Panc1 (cell line): Measurements from ENCODE around the gene CCDC74B. TPM values are rescaled to one million over a fixed set of nuclear protein-coding genes. Genes with fewer than 3 reads are reported as not detected.
"Not testable (repeated sequence)": the region's sequence is repeated elsewhere in the genome, so short reads cannot be mapped to it uniquely, and the experiment has no call there.

Experiments
- ATAC-seq: fragments of 200-7000 bp; cut with Tn5 transposase; 2 replicates; pipeline ENCODE4 v1.9.1; 2020; ENCODE audit warnings: mild to moderate bottlenecking, moderate library complexity
- Bru-seq: library from RNA; stranded (reverse); fragments of 400-500 nt; gene quantifications from one replicate; lab custom pipeline; 2021; lab: Mats Ljungman, UMichigan
- BruChase-seq, 2 experiments: library from RNA; stranded (reverse); fragments of 400-500 nt; gene quantifications; one replicate each; lab custom pipeline; 2021; lab: Mats Ljungman, UMichigan
- BruUV-seq: library from RNA; stranded (reverse); fragments of 400-500 nt; replicated peaks from 2 replicates; lab custom pipeline; 2021; lab: Mats Ljungman, UMichigan
- CTCF ChIA-PET: fragments of 300-600 bp; sonication (Branson Sonifier 250); formaldehyde crosslinking; loops from one replicate; lab custom pipeline; 2022; ENCODE audit warnings: antibody characterized with exemption; lab: Charles Lee
- POLR2A ChIA-PET: fragments of 300-600 bp; sonication (Branson Sonifier 250); formaldehyde crosslinking; loops from one replicate; lab custom pipeline; 2022; ENCODE audit warnings: antibody characterized with exemption; lab: Charles Lee
- DNase-seq: peaks from one replicate; pipeline ENCODE4 v3.0.0-alpha.2; 2010; ENCODE audit warnings: low read depth, low spot score
- H3K27ac ChIP-seq: 2 replicates; pipeline ENCODE4 v1.5.1; 2011; ENCODE audit warnings: mild to moderate bottlenecking, low read length, inconsistent platforms
- H3K27me3 ChIP-seq: fragments of 200-500 bp; sonication (Bioruptor generic); 2 replicates; pipeline ENCODE4 v1.6.0; 2014; ENCODE audit warnings: low read length, inconsistent platforms; ENCODE audit not compliant: control insufficient read depth, insufficient read depth
- H3K36me3 ChIP-seq: fragments of 200-500 bp; sonication (Bioruptor generic); 2 replicates; pipeline ENCODE4 v1.5.1; 2014; ENCODE audit warnings: inconsistent platforms, mild to moderate bottlenecking, low read length, moderate library complexity; ENCODE audit not compliant: control insufficient read depth, insufficient read depth
- H3K4me1 ChIP-seq: 2 replicates; pipeline ENCODE4 v1.5.1; 2011; ENCODE audit warnings: inconsistent platforms, mild to moderate bottlenecking, low read length, moderate library complexity; ENCODE audit not compliant: control insufficient read depth, insufficient read depth
- H3K4me3 ChIP-seq, 2 experiments: 2 replicates each; pipeline ENCODE4 v1.5.1; 2011 to 2012; ENCODE audit warnings: low read depth in 2 of 2, low read length in 2 of 2, mild to moderate bottlenecking in 2 of 2, inconsistent platforms in 1 of 2, moderate library complexity in 1 of 2
- H3K9me3 ChIP-seq: fragments of 200-500 bp; sonication (Bioruptor generic); 2 replicates; pipeline ENCODE4 v1.5.1; 2014; ENCODE audit warnings: low read depth, mild to moderate bottlenecking, inconsistent platforms, low read length, moderate library complexity; ENCODE audit not compliant: control insufficient read depth, insufficient read depth
- POLR2AphosphoS5 ChIP-seq: IDR thresholded peaks from 2 replicates; pipeline ENCODE4 v1.6.1; 2012; ENCODE audit warnings: mild to moderate bottlenecking, low read depth, low read length, moderate library complexity
- SIN3A ChIP-seq: IDR thresholded peaks from 2 replicates; pipeline ENCODE4 v1.6.1; 2012; ENCODE audit warnings: low read depth, mild to moderate bottlenecking, low read length, moderate library complexity, borderline replicate concordance; ENCODE audit not compliant: insufficient read depth
- TCF7L2 ChIP-seq: IDR thresholded peaks from 2 replicates; pipeline ENCODE4 v1.6.1; 2011; ENCODE audit warnings: mild to moderate bottlenecking, low read depth, low read length, inconsistent platforms
- in situ Hi-C: cut with HindIII; loops from 2 replicates; pipeline ENCODE4 v1.10.0; 2016; ENCODE audit warnings: low sequenced_read_pairs, low pct_unique_long_range_greater_than_20kb
- intact Hi-C: fragments of 100-400 bp; cut with micrococcal nuclease; formaldehyde crosslinking; loops from one replicate; pipeline ENCODE4 v1.10.0; 2022; ENCODE audit not compliant: unreplicated experiment
- long read RNA-seq: library from polyadenylated mRNA; unstranded; transcript quantifications from one replicate; pipeline ENCODE4 v2.0.0, GENCODE V29; 2021; ENCODE audit not compliant: unreplicated experiment
- polyA plus RNA-seq: library from polyadenylated mRNA; unstranded; fragments of >200 nt; gene quantifications from one replicate; pipeline ENCODE4 v1.2.1, GENCODE V29; 2012; ENCODE audit warnings: missing spikeins; ENCODE audit not compliant: insufficient read length
- total RNA-seq: library from RNA; stranded (reverse); gene quantifications from one replicate; pipeline ENCODE4 v1.2.1, GENCODE V29; 2021; ENCODE audit not compliant: unreplicated experiment
- TF ChIP-seq, protein P1 (sequence below): fragments of 450-650 bp; IDR thresholded peaks from 2 replicates; pipeline ENCODE4 v1.5.1; 2017; ENCODE audit warnings: mild to moderate bottlenecking

The CCDC74B gene
- 9.8 TPM for total RNA-seq
- 15.5 TPM for polyA plus RNA-seq
- percentile 33 among the genes with signal in this experiment for Bru-seq, nascent RNA
- percentile 43 among the genes with signal in this experiment for BruChase-seq, experiment 1, labeled RNA remaining after a 2-hour chase
- percentile 42 among the genes with signal in this experiment for BruChase-seq, experiment 2, labeled RNA remaining after a 6-hour chase
- long read RNA-seq, transcript CCDC74B-201 (8 exons, 1,549 nt) = major isoform, 6 of 16 reads
- long read RNA-seq, transcript CCDC74B-205 (8 exons, 1,296 nt) = minor isoform, 5 of 16 reads
- long read RNA-seq, partial matches to known transcripts = 0 of 16 reads
- long read RNA-seq, other reads (novel, unspliced or antisense) = 4 of 16 reads

DNA sequence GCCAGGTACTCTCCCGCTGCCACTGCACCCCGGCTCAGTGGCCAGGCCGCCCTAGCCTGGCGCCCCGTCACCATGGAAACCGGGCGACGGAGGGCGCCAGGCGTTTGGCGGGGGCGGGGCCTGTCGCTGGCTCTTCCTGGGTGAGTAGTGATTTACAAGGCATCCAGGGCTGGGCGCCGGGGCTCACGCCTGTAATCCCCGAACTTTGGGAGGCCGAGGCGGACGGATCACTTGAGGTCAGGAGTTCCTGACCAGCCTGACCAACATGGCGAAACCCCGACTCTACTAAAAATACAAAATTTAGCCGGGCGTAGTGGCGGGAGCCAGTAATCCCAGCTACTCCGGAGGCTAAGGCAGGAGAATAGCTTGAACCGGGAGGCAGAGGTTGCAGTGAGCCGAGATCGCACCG lies at the start of gene CCDC74B:
TSS of gene CCDC74B (minus strand) at position 107 of the 409 bp plus-strand sequence. CDS start 116 bp downstream, outside the sequence.
- DNase-seq, H3K36me3 ChIP-seq, POLR2A ChIA-PET, H3K27me3 ChIP-seq, BruUV-seq, CTCF ChIA-PET, H3K9me3 ChIP-seq, H3K4me1 ChIP-seq, intact Hi-C loops, in situ Hi-C loops: not testable (repeated sequence)
- H3K27ac ChIP-seq = peak within 1 kb of the TSS; percentile 8
- peak; percentile 95 for ATAC-seq
- peak within 1 kb of the TSS; percentile 29 to 57 for H3K4me3 ChIP-seq

DNA sequence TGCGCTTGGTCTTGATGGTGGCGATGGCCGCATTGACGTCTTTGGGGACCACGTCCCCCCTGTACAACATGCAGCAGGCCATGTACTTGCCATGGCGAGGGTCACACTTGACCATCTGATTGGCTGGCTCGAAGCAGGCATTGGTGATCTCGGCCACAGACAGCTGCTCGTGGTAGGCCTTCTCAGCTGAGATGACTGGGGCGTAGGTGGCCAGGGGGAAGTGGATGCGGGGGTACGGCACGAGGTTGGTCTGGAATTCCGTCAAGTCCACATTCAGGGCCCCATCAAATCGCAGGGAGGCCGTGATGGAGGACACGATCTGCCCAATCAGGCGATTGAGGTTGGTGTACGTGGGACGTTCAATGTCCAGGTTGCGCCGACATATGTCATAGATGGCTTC lies 48.9 kb upstream of the CCDC74B start:
- DNase-seq, BruUV-seq, ATAC-seq, in situ Hi-C loops, H3K36me3 ChIP-seq, H3K27me3 ChIP-seq, H3K4me1 ChIP-seq, POLR2A ChIA-PET, CTCF ChIA-PET, H3K4me3 ChIP-seq, H3K9me3 ChIP-seq, H3K27ac ChIP-seq, intact Hi-C loops: not testable (repeated sequence)

DNA sequence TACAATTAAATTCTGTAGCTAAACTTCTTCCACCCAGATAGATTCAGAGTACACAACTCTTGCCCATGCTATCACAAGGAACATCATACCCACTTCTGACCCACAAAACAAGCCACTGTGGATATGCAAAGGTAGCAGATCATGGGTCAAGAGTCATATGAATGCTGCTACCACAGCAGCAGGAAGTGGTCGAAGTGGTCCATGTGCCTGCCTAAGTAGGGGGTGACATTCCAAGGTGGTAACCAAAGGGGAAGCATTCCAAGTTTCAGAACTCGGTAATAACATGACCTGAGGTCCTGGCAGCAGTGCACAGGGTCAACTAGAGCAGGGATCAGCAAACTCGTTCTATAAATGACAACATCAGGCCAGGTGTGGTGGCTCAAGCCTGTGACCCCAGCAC lies 47.5 kb upstream of the CCDC74B start:
- H3K4me3 ChIP-seq, H3K27ac ChIP-seq, H3K9me3 ChIP-seq, H3K27me3 ChIP-seq, in situ Hi-C loops, ATAC-seq, intact Hi-C loops, H3K36me3 ChIP-seq, CTCF ChIA-PET, BruUV-seq, POLR2A ChIA-PET, H3K4me1 ChIP-seq, DNase-seq: not testable (repeated sequence)

DNA sequence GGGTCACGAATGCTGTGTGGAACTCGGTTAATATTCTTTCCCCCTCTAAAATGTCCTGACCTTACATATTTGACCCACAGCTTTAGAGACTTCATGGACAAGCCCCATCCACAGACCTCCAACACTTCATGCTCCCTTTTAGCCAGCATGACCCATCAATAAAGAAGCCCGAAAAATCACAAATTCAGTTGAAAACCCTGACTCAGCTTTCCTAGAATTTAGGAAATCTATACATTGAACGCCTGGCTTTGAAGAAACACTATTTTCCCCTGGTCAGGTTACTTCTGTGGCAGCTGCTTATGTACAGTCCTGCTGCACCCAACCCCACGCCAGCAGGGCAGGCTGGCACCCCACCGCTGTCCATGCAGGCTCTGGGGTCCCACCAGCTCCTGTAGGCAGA lies 46.4 kb upstream of the CCDC74B start:
- BruUV-seq, in situ Hi-C loops, H3K9me3 ChIP-seq, DNase-seq, H3K27ac ChIP-seq, H3K4me1 ChIP-seq, ATAC-seq, H3K36me3 ChIP-seq, H3K4me3 ChIP-seq, intact Hi-C loops, H3K27me3 ChIP-seq, POLR2A ChIA-PET, CTCF ChIA-PET: not testable (repeated sequence)

DNA sequence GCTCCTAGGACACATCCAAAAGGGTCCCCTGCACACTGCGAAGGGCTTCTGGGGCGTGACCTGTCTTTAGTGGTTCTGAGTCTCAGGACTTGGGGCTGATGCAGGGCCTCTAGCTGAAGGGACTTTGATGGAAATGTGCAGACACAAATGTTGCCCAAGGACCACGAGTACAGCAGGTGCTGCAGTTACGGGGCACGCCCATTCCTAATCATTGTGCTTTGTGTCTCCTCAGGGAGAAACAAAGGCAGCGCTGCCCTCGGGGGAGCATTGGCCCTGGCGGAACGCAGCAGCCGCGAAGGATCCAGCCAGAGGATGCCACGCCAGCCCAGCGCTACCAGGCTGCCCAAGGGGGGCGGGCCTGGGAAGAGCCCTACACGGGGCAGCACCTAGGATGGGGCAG lies 45.3 kb upstream of the CCDC74B start:
- no peak overlapping the region for H3K27ac ChIP-seq
- in situ Hi-C loops = no loop called here
- no peaks in the 10 kb centered on the region for H3K36me3 ChIP-seq
- intact Hi-C loops = no loop called here
- ATAC-seq = peak; percentile 16; the same call in 1 of the 2 replicates
- no TSS peak for BruUV-seq
- ChIA-PET POLR2A (no interaction called here), CTCF (interaction anchor here (0.7 kb wide), 1 partner anchor 117 kb away, joined by 4 read pairs; no protein-coding TSS in a partner anchor)
- H3K4me3 ChIP-seq = no peak overlapping the region
- DNase-seq = no peak
- TF ChIP-seq SIN3A (no peak), POLR2AphosphoS5 (no peak), TCF7L2 (no peak)
- TF ChIP-seq, protein P1, sequence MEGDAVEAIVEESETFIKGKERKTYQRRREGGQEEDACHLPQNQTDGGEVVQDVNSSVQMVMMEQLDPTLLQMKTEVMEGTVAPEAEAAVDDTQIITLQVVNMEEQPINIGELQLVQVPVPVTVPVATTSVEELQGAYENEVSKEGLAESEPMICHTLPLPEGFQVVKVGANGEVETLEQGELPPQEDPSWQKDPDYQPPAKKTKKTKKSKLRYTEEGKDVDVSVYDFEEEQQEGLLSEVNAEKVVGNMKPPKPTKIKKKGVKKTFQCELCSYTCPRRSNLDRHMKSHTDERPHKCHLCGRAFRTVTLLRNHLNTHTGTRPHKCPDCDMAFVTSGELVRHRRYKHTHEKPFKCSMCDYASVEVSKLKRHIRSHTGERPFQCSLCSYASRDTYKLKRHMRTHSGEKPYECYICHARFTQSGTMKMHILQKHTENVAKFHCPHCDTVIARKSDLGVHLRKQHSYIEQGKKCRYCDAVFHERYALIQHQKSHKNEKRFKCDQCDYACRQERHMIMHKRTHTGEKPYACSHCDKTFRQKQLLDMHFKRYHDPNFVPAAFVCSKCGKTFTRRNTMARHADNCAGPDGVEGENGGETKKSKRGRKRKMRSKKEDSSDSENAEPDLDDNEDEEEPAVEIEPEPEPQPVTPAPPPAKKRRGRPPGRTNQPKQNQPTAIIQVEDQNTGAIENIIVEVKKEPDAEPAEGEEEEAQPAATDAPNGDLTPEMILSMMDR = no peak
- no peaks in the 10 kb centered on the region for H3K4me1 ChIP-seq
- H3K27me3 ChIP-seq = no peaks in the 10 kb centered on the region
- no peaks in the 10 kb centered on the region for H3K9me3 ChIP-seq

DNA sequence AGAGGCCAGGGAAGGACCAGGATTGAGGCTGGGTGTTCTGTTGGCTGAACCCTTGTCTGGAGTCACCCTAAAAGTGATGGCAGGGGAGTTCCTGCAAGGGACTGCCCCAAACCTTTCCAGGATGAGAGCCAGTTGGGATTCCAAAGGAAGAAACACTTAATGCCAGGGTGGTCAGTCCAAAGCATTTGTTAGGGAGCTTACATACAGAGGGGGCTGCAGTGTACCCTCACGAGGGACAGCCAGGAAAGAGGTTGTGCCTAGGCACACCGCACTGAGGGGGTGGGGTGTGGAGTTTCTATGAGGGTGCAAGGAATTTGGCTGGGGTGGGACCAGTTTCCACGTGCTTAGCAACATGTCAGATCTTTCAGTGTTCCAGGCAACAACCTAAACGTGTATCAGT lies 44.0 kb upstream of the CCDC74B start:
- H3K4me1 ChIP-seq, H3K9me3 ChIP-seq, H3K4me3 ChIP-seq, CTCF ChIA-PET, intact Hi-C loops, POLR2A ChIA-PET, H3K27me3 ChIP-seq, H3K36me3 ChIP-seq, H3K27ac ChIP-seq, ATAC-seq, in situ Hi-C loops, DNase-seq: not testable (repeated sequence)
- BruUV-seq = TSS peak; percentile 14
